Skeletal muscle cell (primary cell): ENCODE measurements around the gene MYOD1.

Experiments used
- DNase-seq: peaks from one replicate; pipeline ENCODE4 v3.0.0-alpha.2; 2010; ENCODE audit warnings: low read depth
- H3K4me3 ChIP-seq: 2 replicates; pipeline ENCODE4 v1.5.1; 2011; ENCODE audit warnings: low read depth, mild to moderate bottlenecking, control low read depth, low read length, moderate library complexity

MYOD1 gene

DNA sequence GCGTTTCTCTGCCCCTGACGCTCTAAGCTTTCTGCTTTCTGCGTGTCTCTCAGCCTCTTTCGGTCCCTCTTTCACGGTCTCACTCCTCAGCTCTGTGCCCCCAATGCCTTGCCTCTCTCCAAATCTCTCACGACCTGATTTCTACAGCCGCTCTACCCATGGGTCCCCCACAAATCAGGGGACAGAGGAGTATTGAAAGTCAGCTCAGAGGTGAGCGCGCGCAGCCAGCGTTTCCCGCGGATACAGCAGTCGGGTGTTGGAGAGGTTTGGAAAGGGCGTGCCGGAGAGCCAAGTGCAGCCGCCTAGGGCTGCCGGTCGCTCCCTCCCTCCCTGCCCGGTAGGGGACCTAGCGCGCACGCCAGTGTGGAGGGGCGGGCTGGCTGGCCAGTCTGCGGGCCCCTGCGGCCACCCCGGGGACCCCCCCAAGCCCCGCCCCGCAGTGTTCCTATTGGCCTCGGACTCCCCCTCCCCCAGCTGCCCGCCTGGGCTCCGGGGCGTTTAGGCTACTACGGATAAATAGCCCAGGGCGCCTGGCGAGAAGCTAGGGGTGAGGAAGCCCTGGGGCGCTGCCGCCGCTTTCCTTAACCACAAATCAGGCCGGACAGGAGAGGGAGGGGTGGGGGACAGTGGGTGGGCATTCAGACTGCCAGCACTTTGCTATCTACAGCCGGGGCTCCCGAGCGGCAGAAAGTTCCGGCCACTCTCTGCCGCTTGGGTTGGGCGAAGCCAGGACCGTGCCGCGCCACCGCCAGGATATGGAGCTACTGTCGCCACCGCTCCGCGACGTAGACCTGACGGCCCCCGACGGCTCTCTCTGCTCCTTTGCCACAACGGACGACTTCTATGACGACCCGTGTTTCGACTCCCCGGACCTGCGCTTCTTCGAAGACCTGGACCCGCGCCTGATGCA, at the start of gene MYOD1:
TSS of gene MYOD1 (plus strand) at position 544 of the 910 bp plus-strand sequence. CDS start at position 756, 212 bp downstream.
- peak within 1 kb of the TSS; percentile 60 for H3K4me3 ChIP-seq
- peak; percentile 29 for DNase-seq

DNA sequence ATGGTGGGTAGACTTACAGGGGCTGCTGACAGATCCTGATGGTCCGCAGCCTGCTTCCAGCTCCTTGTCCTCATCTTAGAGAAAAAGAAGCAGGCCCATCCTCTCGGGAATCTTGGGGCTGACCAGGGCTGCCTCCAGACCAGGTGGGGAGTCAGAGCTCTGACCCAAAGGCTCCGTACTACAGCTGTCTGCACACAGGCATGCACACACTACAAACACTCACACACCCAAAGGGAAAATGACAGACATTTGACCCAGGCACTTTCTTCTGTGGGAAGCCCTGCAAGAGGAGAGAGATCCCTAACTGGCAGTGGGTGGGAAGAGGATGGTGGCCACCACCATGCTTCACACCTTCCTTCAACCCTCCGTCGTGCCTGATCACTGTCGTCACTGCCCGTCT, 46.9 kb upstream of the MYOD1 start:
- DNase-seq: no peak
- H3K4me3 ChIP-seq: no peak overlapping the region

DNA sequence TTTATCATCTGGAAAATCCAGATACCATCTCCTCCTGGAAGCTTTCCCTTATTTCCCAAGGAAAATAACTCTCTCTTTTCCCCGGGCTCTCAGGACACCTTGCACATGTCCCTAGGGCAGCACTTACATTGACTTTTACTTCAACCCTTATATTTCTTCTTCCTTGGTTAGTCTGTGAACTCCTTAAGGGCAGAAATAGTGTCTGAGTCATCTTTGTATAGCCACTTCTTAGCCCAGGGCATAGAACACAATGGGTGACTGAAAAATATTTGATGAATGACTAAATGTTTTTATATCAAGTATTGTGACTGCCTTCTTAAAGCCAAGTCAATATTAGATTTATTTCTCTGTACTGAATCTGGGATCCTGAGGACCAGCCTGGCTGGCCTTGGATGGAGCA, 45.4 kb upstream of the MYOD1 start:
- no peak overlapping the region for H3K4me3 ChIP-seq
- no peak for DNase-seq

DNA sequence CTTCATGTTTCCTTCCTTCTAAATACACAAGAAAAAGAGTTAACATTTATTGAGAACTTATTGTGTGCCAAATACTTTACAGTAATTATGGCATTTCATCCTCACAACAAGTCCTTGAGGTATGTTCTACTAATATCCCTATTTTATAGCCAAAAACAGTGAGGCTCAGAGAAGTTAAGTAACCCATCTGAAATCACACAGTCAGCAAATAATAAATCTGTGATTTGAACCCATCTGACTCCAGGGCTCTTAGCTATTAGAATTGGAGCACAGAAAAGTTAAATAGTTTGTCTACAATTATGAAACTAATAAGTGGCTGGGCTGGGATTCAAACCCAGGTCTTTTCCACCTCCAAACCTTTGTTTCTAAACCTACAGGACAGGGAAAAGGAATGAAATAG, 36.5 kb upstream of the MYOD1 start:
- no peak overlapping the region for H3K4me3 ChIP-seq
- DNase-seq: no peak

DNA sequence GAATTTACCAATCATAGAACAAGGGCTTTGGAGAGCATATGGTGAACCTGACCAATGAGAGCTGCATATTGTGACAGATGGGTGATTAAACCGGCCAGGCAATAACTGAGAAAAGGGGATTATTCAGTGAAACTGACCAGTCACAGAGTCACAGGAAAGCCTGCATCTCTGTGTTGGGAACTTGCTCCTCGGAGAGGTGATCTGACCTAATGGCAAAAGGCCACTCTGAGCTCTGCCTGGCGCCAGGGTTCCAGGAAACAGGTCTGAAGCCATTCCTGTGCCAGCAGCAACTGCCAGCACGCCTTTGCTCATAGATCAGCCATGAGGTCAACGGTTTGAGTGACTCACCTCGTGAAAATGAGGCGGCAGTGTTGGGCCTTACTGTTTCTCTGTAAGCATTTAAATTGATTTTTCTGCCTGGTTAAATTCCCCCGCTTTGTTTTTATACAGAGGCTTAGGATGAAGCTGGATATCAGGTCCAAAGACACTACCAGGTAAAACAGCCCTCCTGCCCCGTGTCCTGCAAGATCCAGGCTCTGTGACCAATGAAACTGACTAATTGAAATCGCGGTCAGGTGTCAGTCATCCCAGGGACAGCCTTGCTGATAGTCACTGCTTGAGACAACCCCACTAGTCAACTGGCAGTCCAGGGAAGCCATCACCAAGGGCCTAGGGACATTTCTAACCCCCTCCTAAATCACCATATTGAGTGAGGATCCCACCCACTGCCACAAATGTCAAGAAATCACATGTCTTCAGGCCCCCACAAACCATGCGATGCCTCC, 35.8 kb upstream of the MYOD1 start:
- no peak for DNase-seq
- no peak overlapping the region for H3K4me3 ChIP-seq

DNA sequence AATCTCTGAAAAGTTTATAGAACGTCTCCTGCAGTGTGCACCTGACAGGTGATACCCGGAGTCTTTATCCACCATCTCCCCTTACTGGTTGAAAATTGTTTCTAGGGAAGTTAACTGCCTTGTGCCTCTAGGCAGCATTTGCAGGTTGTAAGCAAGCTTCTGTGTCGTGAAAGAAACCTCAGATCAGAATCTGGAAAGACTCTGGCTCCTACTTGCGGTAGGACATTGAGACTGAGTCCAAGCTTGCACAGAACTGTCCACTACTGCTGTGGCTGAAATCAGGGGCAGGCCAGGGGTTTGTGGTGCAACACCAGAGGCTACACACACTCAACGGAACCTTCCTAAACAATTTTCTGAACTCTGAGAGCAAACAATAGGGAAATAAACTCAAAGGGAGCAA, 34.8 kb upstream of the MYOD1 start:
- no peak for DNase-seq
- no peak overlapping the region for H3K4me3 ChIP-seq

DNA sequence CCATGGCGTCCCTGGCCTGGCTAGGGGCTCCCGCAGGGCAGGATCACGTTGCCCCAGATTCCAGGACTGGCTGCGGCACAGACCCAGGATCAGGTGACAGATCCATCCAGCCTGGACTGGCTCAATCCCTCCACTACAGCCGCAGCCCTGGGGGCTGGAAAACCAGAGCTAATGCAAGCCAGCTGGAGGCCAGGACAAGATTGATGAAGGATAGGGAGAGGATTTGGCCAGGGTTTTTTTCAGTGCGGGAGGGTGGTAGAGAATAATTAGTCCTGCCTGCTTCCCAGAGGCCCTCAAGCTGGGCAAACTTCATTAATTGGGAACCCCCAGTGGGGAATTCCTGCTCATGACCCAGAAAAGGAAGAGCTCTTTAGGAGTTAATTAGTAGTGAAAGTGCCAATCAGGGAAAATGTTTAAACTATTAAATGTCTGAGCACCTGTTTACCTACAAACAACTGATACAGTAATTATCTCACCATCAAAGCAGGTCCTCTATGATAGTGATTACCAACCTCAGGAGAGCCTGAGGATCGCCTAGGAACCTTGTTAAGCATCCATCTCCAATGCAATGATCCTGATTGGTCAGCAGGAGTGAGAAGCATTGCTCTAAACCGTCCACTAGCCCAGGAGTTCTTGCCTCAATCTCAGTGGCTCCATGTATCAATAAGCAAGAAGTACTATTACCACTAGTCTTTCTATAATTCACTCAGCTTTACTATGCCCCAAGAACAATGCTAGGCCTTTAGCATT, 33.0 kb upstream of the MYOD1 start:
- H3K4me3 ChIP-seq: no peak overlapping the region
- DNase-seq: no peak

DNA sequence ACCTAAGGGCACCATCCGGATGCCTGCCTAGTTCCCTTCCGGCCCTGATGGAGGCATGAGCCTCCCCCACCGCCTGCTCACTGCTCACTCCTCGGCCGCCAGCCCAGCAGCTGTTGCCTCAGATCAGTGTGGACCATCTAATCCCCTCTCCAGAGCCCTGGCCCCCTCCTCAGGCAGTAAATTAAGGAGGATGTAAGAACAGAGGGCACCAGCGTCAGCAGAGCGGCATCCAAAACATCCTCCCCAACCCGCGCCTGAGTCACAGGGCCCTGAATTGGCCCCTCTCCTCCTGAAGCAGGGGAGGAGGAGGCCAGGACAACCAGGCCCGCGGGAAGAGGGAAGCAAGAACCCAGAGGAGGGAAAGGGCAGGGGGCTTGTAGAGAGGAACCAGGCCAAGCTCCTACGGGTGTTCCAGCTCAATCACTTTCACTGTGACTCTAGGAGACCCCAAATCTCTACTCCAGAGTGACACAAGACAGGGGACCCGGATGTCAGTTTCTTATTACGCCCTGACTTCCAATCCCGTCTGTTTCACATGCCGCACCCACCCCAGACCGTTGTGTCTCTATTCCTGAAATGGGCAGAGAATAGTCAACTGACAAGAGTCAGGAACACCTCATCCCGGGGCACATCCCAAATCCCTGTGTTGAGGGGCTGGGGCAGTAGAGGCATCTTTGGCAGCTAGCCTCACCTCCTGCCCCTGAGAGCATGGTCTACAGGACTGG, 31.3 kb upstream of the MYOD1 start:
- peak; percentile 59 for DNase-seq
- no peak overlapping the region for H3K4me3 ChIP-seq

DNA sequence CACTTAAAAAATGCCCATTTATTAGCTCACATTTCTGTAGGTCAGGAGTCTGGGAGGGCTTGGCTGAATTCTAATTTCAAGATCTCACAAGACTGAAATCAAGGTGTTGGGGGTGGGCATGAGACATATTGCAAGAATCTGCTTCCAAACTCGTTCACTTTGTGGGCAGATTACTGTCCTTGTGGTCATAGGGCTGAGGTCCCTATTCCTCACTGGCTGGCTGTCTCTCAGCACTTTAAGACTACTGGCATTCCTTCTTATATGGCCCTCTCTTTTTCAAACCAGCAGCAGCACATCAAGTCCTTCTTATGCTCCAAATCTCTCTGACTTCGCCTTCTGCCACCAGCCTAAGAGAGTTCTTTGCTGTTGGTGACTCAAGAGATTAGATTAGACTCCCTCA, 27.8 kb upstream of the MYOD1 start:
- DNase-seq: no peak

DNA sequence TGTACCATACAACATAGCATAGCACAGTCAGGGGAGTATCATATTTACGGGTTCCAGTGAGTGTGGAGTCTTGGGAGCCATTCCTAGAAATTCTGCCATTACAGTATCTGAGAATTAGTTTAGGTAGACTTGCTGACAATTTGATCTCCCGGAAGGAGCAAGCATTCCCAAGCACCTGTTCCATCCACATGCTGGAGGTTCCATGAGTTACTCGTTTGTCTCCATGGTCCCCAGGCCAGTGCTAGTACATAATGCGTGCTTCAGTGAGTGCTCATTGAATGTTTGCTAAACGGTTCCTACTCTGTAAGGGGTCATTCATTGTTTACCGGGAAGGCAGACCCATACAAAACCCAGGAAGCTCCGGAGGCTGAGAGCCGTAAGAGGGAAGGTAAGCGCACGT, 27.4 kb upstream of the MYOD1 start:
- DNase-seq: no peak
- no peak overlapping the region for H3K4me3 ChIP-seq

More for the DNA sequence above, 27.8 kb upstream of the MYOD1 start:
- no peak overlapping the region for H3K4me3 ChIP-seq

DNA sequence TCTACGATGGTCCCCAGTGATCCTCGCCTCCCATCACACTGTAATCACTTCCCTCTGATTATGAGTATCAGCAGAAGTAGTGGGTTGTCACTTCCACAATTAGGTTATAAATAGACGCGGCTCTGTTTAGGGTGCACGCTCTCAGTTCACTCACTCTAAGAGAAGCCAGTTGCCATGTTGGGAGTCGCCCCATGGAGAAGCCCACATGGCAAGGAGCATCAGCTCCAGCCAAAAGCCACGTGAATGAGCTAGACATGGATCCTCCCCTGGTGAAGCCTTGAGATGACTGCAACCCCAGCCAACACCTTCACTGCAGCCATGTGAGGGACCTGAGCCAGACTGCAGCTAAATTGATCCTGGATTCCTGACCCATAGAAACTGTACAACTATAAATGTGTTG, 26.4 kb upstream of the MYOD1 start:
- H3K4me3 ChIP-seq: no peak overlapping the region
- DNase-seq: no peak

DNA sequence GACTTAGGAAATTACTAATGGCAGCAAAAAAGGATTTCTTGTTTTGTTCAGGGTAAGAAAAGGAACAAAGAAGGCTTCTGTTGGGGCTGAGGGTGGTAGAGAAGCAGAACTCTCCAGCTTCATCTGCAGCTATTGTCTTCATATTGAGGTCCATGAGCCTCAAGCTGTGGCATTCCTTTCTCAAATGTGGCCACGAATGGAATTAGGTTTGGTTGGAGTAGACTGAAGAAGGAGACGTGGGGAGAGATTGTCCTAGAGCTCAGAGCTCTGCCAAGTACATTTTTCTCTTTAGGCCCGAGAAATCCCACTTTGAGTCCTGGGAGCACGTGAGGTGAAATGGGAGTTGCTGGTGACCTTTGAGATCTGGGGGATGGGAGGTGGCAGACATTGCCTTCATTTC, 25.8 kb upstream of the MYOD1 start:
- no peak overlapping the region for H3K4me3 ChIP-seq
- DNase-seq: no peak

DNA sequence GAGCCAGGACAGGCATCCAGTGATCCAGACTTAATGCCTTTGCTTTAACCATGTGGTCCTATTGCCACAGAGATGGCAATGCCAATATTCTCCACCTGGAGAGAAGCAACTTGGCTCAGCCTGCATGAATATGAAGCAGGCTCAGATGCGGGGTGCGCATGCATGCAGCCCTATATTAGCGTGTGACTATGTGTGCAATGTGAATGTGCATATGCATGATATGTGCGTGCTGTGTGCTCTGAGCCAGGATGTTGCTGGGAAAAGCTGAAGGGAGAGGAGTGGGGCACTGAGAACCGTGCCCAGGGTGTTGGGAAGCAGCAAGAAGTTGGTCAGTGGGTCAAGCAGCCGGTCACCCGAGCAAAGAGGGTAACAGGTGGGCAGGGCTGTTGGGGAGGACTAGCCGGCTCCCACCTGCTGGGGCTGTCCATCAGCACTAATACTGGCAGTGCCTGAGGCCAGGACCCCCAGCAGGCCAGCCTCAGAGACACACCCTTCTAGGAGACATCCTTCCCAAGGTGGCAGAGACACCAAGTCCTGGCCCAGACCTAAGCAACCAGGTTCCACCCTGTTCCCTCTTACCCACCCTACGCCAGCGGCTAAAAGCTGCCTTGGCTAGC, 24.8 kb upstream of the MYOD1 start:
- DNase-seq: peak; percentile 32
- no peak overlapping the region for H3K4me3 ChIP-seq

DNA sequence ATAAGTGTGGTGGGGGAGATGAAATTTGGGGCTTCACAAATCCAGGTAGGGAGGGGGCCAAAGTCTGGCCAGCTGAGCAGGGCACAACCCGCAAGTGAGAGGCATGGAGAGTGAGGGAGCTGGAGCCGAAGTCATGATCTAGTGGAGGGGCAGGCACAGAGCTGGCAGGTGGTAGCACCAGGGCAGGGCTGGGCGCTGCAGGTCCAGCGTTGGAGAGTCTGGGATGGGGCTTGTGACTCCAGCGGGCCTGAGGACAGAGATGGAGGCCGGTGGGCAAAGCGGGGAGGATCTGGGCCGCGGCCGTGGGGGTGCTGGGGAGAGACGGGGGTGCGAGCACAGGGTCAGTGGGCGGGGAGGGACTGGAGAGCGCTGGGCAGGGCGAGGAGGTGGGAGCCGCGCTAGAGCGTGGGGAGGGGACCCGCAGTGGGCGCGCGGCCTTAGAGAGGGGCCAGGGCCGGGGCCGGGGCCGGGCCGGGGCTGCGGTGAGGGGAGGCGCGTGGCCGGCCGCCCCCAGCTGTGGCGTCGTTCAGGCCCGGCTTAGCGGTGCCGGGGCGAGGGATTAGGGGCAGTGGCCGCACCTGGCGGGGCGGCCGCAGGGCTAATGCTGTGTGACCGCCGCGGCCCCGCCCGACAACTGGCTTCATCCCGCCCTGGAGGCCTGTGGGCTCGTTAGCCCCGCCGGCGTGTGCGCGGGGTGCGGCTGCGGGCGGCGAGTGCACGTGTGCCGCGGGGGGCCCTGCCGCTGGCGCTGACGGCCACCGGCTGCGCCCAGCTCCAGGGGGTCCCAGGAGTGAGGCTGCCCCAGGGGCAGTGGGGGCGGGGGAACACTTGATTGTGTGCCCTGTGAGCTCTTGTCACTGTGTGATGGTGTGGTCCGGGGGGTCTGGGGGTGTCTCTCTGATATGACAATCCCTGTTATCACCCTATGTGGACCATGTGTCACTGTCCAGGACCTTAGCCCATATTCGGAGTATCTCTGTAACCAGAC, 23.6 kb upstream of the MYOD1 start:
- no peak for DNase-seq

DNA sequence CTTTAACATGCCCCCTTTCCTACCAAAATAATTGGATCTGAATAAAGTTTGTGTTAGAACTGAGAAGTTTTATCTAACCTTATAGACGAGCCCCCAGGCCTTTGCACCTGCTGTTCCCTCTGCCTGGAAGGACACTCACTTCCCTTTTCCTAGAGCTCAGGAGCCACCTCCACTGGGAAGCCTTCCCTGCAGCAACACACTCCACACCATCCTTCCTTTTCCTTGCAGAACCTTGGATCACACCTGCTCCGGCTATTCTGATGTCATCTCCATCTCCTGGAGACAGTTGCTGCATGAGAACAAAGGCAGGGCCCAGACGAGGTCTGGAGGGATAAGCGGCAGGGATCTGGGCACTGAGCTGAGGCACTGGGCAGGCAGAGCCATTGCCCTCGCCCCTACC, 22.6 kb upstream of the MYOD1 start:
- no peak for DNase-seq
- H3K4me3 ChIP-seq: no peak overlapping the region

More for the DNA sequence above, 23.6 kb upstream of the MYOD1 start:
- H3K4me3 ChIP-seq: no peak overlapping the region

DNA sequence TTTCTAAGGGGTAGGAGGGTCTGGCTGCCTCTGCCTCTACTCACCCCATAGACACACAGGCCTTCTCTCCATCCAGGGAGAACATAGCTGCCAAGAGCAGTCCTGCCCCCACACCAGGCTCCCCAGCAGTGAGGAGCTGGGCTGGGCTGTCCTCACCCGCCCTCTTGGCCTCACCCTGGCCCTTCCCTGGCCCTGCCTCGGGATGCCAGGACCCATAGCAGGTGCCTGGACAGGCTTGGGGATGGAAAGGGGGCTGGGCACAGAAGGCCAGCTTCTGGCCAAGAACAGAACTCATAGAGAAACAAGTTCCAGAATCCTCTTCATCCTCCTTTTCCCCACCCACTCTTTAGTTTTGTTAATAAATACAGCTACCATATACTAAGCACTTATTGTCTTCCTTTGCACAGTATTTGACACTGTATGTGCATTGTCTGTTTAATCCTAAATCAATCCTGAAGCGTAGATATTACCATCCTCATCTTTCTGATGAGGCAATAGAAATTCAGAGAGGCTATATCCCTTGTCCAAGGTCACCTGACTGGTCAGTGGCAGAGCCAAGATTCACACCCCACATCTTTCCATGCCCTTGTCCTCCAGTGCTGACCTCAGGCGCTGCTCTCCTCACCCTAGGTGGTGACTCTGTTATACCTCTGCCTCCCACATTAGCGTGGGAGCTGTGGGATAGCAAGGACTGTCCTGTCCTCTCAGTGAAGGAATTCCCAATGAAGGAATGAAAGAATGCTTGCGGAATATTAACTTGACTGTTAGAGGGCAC, 22.0 kb upstream of the MYOD1 start:
- H3K4me3 ChIP-seq: no peak overlapping the region

More for the DNA sequence above, 22.0 kb upstream of the MYOD1 start:
- no peak for DNase-seq
